Stimulated activated CD4-positive, alpha-beta T cell treated with anti-CD3 and anti-CD28 coated beads, Interleukin-4, amount 100 ng/mL, for 4 hours (primary cell): ENCODE results near the gene ESRRB.

Source experiments
- DNase-seq, 2 experiments: peaks; one replicate each; pipeline ENCODE4 v3.0.0-alpha.2; 2020

Gene ESRRB

DNA sequence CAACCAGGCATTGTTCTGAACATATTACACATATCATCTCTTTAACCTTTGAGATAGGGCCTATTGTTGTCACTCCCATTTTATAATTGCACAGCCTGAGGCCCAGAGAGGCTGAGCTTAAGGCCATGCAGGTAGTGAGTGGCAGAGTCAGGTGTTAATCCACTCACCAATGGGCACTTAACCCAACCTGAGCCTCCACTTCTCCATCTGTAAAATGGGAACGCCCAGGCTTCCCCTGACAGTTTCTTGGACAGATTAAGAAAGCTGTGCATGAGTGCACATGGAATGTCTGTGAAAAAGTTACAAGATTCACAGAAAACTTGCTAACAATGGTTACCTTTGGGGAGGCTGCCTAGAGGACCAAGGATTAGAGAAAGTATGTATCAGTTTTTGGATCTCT, 32.9 kb downstream of the ESRRB start:
- no peak for DNase-seq

DNA sequence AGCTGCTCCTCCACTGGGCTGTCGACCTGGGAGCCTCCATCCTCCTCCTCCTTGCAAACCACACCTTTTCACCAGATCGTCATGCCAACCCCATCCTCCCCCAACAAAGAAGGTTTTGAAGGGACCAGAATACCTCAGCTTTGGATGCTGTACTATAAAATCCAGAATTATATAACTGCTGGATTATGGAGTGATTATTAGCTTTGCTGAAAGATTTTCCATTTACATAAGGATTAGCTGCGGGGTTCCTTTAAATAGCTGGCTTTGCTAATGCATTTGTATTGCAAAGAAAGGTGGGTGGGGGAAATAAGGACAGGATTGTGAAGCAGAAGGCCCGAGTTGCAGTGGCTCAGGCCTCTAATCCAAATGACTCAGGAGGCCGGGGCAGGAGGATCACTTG, 36.6 kb downstream of the ESRRB start:
- no peak for DNase-seq

- no peak for DNase-seq
Observed at GRCh38 chr14:76413106-76413961, 37.4 kb downstream of the ESRRB start.

DNA sequence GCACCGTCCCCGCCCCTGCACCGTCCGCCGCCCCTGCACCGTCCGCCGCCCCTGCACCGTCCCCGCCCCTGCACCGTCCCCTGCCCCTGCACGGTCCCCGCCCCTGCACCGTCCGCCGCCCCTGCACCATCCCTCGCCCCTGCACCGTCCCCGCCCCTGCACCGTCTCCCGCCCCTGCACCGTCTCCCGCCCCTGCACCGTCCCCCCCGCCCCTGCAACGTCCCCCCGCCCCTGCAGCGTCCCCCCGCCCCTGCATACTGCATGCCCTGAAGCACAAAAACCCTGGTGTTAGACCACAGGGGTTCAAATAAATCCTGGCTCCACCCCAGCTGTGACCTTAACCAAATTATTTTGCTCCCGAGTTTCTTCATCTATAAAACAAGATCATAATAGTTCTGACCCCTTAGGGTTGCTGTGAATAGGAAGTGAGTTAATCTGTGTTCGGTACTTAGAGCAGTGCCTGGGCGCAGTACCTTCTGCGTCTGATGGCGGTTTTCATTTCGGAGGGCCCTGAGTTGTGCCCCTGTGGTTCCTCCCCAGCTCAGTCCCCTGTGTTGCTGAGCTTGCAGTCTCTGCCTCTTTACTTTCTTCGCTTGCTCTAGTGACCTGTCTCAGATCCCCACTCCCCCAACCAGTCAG, 38.1 kb downstream of the ESRRB start:
- DNase-seq, result no peak

GRCh38 chr14:76419399-76419798, 43.5 kb downstream of the ESRRB start:
- DNase-seq, result no peak

GRCh38 chr14:76420827-76421226, 44.9 kb downstream of the ESRRB start:
- DNase-seq, result no peak

DNA sequence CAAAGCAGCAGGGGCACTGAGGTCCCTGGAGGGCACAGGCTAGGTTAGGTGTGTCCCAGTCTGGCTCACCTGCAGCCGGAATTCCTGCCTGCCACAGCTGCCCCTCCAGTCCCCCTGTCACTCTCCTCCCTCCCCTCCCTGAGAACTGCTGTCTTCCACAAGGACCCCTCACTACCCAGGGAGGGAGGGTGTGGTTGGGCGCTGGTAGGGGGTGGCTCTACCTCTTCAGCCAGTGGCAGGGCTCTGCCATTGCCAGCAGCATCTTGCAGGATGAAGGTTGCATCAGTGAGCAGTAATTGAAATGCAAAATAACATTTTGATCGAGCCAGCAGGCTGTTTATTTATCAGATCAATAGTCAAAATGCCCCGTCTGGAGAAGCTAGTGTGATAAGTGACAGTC, 45.7 kb downstream of the ESRRB start:
- no peak for DNase-seq

DNA sequence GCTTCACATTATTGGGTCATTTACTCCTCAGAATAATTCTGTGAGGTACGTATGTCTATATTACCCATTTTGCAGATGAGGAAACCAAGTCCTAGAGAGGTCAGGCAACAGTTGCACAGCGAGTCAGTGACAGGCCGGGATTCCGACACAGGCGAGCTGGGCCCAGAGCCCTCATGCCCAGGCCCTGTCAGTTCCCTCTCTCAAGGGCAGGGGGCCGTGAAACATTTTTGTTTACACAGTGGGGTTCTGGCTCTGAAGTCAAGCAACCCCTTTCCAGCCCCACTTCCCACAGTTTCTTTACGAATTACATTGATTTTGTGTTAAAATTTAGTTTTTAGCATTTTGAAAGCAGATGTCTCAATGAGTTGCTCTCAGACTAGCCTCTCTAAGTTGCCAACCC, 46.7 kb downstream of the ESRRB start:
- no peak for DNase-seq

GRCh38 chr14:76423534-76423933, 47.6 kb downstream of the ESRRB start:
- DNase-seq, result no peak

- DNase-seq, result no peak
Observed at GRCh38 chr14:76424359-76424758, 48.4 kb downstream of the ESRRB start.

GRCh38 chr14:76426161-76426696, 50.3 kb downstream of the ESRRB start:
- DNase-seq, result no peak

DNA sequence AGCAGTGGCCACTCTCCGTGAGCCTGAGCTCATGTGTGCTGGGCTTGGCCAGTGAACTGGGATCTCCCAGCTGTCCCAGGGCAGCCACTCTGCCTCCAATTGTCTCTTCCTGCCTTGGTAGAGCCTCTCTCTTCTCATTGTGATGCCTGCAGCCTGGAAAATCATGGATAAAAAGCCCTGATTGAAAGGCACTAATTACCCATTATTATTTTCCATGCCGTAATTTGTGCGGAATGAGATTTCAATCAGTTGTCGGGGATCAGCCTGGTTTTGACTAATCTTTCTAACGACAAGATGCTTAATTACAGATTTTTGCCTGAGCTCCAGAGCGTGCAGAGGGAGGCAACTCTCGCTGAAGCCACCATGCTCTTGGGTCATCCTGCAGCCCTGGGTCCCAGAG, 52.7 kb downstream of the ESRRB start:
- no peak for DNase-seq

GRCh38 chr14:76430017-76430416, 54.1 kb downstream of the ESRRB start:
- no peak for DNase-seq

DNA sequence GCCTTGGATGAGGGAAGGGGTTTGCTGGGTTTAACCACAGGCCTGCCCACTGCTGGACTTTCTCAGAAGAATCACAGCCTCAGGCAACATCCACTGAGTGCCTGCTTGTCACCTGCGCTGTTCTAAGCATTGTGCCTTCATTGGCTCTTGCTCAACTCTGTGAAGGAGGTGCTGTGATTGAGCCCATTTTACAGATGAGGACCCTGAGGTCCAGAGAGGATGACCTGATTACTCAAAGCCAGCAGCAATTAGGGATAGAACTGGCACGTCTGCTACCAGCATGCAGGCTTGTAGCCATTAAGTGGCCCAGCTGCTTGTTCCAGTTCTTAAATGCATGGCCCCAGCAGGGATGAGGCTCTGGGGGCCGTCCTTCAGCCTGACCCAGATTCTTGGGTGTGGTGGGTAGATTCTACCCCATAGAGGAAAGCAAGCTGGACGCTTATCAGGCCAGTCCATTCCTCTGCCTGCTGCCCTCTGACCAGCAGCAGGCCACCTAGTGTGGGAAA, 54.6 kb downstream of the ESRRB start:
- no peak for DNase-seq

DNA sequence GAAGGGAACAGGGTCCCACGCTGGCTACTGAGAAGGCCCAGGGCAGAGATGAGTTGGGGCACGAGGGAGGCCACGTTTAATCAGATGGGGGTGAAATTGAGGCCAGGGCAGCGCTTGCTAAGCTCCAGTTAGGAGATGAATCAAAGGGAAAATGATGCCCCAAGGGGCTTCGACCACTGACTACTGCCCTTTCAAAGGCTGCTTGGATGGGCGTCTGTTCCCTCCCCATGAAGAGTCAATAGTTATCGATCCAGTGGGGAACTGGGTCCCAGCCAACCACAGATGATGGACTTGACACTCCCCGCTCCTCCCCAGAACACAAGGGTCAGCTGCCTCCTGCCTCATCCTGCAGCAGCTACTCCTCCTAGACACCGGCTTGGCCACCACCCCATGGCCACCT, 55.6 kb downstream of the ESRRB start:
- DNase-seq, result no peak

GRCh38 chr14:76432827-76433752, 57.2 kb downstream of the ESRRB start:
- no peak for DNase-seq

DNA sequence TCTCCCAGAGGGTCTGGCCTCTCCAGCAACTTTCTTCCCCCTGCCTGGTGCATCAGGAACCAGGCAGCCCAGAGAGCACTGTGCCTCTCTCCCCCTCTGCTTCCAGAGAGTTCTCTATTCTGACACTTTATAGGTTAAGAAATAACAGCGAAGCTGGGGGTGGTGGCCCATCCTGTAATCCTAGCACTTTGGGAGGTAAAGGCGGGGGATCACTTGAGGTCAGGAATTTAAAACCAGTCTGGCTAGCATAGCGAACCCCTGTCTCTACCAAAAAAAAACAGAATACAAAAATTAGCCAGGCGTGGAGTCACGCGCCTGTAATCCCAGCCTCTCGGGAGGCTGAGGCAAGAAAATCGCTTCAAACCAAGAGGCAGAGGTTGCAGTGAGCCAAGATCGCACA, 58.3 kb downstream of the ESRRB start:
- no peak for DNase-seq

GRCh38 chr14:76439237-76439775, 63.4 kb downstream of the ESRRB start:
- no peak for DNase-seq

GRCh38 chr14:76446486-76446885, 70.5 kb downstream of the ESRRB start:
- no peak for DNase-seq

DNA sequence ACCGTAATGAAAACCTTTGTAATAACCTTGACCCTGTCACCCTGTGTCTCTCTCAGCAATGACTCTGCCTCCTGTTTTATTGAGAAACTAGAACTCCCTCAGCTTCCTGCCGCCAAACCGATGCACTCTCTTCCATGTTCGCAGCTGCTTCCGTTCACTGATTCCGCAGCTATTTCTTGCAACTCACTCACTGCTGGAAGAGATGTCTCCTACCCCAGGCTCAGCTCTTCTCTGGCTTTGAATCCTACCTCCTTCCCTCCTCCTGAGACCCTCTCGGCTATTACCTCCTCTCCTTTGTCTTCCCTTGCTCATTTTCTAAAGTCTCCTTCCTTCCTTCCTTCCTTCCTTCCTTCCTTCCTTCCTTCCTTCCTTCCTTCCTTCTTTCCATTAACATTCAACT, 71.0 kb downstream of the ESRRB start:
- no peak for DNase-seq

DNA sequence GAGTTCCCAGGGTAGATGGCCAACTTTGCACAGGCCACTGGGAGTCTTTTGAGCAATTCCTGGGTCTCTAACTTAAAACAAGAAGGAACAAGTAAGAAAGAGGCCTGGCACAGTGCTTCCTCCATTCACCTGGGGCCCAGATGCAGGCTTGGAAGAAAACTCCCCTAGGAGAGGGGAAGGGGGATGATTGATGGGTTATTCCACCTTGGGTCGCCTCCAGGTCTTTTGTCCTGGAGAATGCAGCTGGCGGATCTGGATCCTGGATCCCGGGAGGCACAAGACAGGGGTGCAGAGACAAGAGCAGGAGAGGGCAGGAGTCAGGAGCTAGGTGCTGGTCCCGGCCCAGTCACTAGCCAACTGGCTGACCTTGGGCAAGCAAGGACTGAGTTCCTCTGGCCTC, 74.5 kb downstream of the ESRRB start:
- no peak for DNase-seq

DNA sequence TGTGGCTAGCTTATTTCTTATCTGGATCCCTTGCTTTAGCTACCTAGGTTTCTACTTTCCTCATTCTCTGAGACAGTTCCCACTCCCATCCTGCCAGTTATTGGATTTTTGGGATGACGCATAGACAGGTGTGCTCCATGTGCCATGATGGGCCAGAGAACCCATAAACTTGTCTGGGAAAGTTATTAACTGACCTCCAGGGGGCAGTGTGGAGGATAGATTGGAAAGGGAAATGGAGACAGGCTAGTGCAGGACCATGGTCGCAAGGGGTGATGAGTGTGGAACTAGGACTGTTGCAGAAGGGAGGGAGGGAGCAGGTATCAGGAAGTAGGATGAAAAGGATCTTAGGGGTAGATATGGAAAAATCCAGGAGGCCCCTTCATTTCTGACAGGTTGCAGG, 80.3 kb downstream of the ESRRB start:
- DNase-seq, result no peak
